CD4-positive, alpha-beta T cell (primary cell): Measurements from ENCODE around the gene CSNK1E. TPM values are rescaled to one million over a fixed set of nuclear protein-coding genes. Genes with fewer than 3 reads are reported as not detected.
A peak's percentile ranks its signal among the peaks of the same experiment; 100 is the strongest.

ENCODE experiments used
- ATAC-seq: fragments of 200-7000 bp; cut with Tn5 transposase; one replicate; pipeline ENCODE4 v1.10.0; 2022; ENCODE audit warnings: mild to moderate bottlenecking; ENCODE audit not compliant: poor library complexity
- CTCF ChIA-PET: fragments of 350-600 bp; sonication (Branson Sonifier 250); formaldehyde crosslinking; loops from one replicate; lab custom pipeline; 2021; ENCODE audit warnings: antibody characterized with exemption, inconsistent platforms; lab: Charles Lee
- POLR2A ChIA-PET: fragments of 350-600 bp; sonication (Branson Sonifier 250); formaldehyde crosslinking; loops from one replicate; lab custom pipeline; 2021; ENCODE audit warnings: antibody characterized with exemption, inconsistent platforms; lab: Charles Lee
- DNase-seq, 14 experiments: peaks; one replicate each; pipeline ENCODE4 v3.0.0-alpha.2; 2013 to 2020; ENCODE audit warnings: mixed read lengths in 2 of 14
- H3K27ac ChIP-seq, 2 donors: one replicate each; pipeline versions ENCODE4 v1.5.1 to v1.7.0; 2013; ENCODE audit warnings: low read length in 2 of 2, low read depth in 1 of 2, mild to moderate bottlenecking in 1 of 2
- H3K27me3 ChIP-seq, 2 experiments: 1 replicate in 1 of 2; 2 replicates in 1 of 2; pipeline versions ENCODE4 v1.6.1 to v1.7.0; 2013; ENCODE audit warnings: low read length in 2 of 2, control low read depth in 1 of 2, mild to moderate bottlenecking in 1 of 2, moderate library complexity in 1 of 2; ENCODE audit not compliant: insufficient read depth in 2 of 2, control insufficient read depth in 1 of 2
- H3K36me3 ChIP-seq: one replicate; pipeline ENCODE4 v1.6.1; 2013; ENCODE audit warnings: low read length, control low read depth; ENCODE audit not compliant: insufficient read depth
- H3K4me1 ChIP-seq: one replicate; pipeline ENCODE4 v1.6.1; 2013; ENCODE audit warnings: low read length, control low read depth; ENCODE audit not compliant: insufficient read depth
- H3K4me3 ChIP-seq: one replicate; pipeline ENCODE4 v1.5.1; 2013; ENCODE audit warnings: mild to moderate bottlenecking, low read length, moderate library complexity
- H3K9me3 ChIP-seq, 2 experiments: 1 replicate in 1 of 2; 2 replicates in 1 of 2; pipeline versions ENCODE4 v1.6.1 to v1.7.0; 2013; ENCODE audit warnings: low read length in 2 of 2, mild to moderate bottlenecking in 2 of 2, control low read depth in 1 of 2, moderate library complexity in 1 of 2; ENCODE audit not compliant: control insufficient read depth in 1 of 2, insufficient read depth in 1 of 2
- H3K27ac Mint-ChIP-seq: one replicate; pipeline ENCODE4 v1.8.0; 2020; ENCODE audit warnings: mixed read lengths
- H3K27me3 Mint-ChIP-seq: one replicate; pipeline ENCODE4 v1.8.0; 2021; ENCODE audit warnings: mixed read lengths
- H3K36me3 Mint-ChIP-seq: one replicate; pipeline ENCODE4 v1.8.0; 2021; ENCODE audit warnings: low read depth, mixed read lengths
- H3K4me1 Mint-ChIP-seq: one replicate; pipeline ENCODE4 v1.8.0; 2021; ENCODE audit warnings: low read depth, mixed read lengths
- H3K4me3 Mint-ChIP-seq: one replicate; pipeline ENCODE4 v1.8.0; 2020; ENCODE audit warnings: mild to moderate bottlenecking, mixed read lengths
- H3K9me3 Mint-ChIP-seq: one replicate; pipeline ENCODE4 v1.8.0; 2020; ENCODE audit warnings: mixed read lengths
- intact Hi-C, 2 experiments: fragments of 100-400 bp; cut with DNase I in 1 of 2; cut with micrococcal nuclease in 1 of 2; formaldehyde crosslinking; loops; one replicate each; pipeline versions ENCODE4 v1.15.1 to v1.9.0; 2023 to 2025; cut with DNase I, micrococcal nuclease
- total RNA-seq, 174 experiments: library from RNA in 2 of 174; stranded (reverse) in 2 of 174; gene quantifications; one replicate each; pipeline ENCODE4 v1.2.3 and lab custom pipeline; 2021 to 2026
- TF ChIP-seq, protein P1 (sequence below): fragments of 200-600 bp; IDR thresholded peaks from one replicate; pipeline ENCODE4 v1.8.0; 2022; ENCODE audit warnings: antibody characterized with exemption, mild to moderate bottlenecking

CSNK1E gene
- total RNA-seq, 2 experiments from 2014 or later, result 208 to 217 TPM

DNA sequence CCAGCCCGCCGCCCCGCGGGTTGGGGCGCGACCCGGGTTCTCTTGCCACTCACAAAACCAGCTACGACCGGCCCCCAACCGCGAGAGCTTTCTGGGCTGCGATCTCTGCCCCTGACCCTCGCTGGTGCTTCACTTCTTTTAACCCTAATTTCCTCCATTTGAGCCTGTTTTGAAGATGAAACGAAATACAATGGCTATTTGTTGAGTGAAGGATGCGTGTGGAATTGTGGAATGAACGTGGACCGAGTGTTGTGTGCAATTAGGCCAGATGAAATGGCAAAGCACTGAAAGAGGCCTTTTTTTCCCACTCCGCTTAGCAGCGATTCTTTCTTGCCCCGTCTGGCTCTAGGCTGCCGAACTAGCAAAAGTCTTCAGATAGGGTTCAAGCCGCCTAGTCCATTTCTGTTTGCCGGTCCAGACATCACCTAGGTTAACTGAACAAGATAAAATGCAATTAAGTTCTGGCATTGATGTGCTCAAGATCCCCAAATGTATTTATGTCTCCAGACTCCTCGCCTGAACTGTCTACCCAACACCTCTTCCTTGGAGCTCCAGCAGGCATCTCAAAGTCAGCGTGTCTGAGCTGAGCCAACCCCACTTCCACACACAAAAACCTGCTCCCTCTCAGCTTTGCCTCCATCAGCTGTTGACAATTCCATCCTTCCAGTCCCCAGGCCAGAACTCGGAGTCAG lies 44.0 kb downstream of the CSNK1E start:
- H3K4me3 Mint-ChIP-seq, result peak overlapping the region; percentile 95
- POLR2A ChIA-PET, result interaction anchor here (0.7 to 1.4 kb wide), 2 partner anchors 45 to 128 kb away, joined by 3 read pairs; no protein-coding TSS in a partner anchor

DNA sequence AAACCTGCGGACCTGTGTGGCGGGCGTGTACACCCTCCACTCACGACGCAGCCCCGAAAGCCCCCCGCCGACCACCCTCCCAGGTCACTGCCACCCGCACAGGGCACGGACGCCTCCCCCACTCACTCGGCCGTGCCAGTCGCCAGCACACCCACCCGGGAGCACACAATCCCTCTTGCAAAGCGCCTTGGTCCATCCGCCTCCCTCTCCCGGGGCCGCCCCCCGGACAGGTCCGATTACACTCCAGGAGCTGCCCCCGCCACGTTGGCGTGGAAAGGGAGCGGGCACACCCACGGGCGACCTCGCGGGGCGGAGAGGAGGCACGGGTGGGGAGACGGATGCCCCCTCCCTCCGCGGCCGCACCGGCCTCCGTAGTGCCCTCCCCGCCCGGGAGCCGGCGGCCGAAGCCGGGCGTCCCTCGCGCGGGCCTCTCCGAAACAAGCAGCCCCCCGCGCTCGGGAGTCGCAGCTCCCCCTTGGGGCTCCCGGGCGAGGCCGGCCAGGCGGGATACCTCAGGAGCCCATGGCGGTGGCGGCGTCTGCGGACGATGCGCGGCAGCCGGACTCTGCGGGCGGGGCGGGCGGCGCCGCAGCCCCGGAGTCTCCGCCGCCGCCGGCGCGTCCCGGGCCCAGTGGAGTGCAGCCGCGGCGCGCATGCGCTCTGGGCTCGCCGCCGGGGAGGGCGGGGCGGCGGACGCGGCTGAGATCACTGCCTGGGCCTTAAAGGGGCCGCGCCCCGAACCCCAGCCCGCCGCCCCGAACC lies 44.7 kb downstream of the CSNK1E start, which contains the start of gene TMEM184B:
TSS of gene TMEM184B (minus strand) at position 638 of the 762 bp plus-strand sequence. CDS start 25,049 bp downstream, outside the sequence.
- Histone ChIP-seq H3K27me3 (no peaks in the 10 kb centered on the region), H3K4me3 (peak within 1 kb of the TSS; percentile 89), H3K36me3 (peaks cover 2% of the 10 kb centered on the region), H3K4me1 (peaks cover 50% of the 10 kb centered on the region), H3K9me3 (no peaks in the 10 kb centered on the region), H3K27ac (peak within 1 kb of the TSS; percentile 77 to 90)
- TF ChIP-seq, protein P1, sequence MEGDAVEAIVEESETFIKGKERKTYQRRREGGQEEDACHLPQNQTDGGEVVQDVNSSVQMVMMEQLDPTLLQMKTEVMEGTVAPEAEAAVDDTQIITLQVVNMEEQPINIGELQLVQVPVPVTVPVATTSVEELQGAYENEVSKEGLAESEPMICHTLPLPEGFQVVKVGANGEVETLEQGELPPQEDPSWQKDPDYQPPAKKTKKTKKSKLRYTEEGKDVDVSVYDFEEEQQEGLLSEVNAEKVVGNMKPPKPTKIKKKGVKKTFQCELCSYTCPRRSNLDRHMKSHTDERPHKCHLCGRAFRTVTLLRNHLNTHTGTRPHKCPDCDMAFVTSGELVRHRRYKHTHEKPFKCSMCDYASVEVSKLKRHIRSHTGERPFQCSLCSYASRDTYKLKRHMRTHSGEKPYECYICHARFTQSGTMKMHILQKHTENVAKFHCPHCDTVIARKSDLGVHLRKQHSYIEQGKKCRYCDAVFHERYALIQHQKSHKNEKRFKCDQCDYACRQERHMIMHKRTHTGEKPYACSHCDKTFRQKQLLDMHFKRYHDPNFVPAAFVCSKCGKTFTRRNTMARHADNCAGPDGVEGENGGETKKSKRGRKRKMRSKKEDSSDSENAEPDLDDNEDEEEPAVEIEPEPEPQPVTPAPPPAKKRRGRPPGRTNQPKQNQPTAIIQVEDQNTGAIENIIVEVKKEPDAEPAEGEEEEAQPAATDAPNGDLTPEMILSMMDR, result no peak
- H3K36me3 Mint-ChIP-seq, result peaks cover 9% of the 10 kb centered on the region
- no peaks in the 10 kb centered on the region for H3K9me3 Mint-ChIP-seq
- H3K27me3 Mint-ChIP-seq, result no peaks in the 10 kb centered on the region
- H3K4me3 Mint-ChIP-seq, result peak within 1 kb of the TSS; percentile 95
- DNase-seq (peak; percentile 65 to 95 (median 80)), ATAC-seq (peak; percentile 93)
- ChIA-PET CTCF (no interaction called here), POLR2A (interaction anchor here (0.9 to 1.4 kb wide), 2 partner anchors 45 to 70 kb away, joined by 3 read pairs; no protein-coding TSS in a partner anchor)
- intact Hi-C loops, result loop anchor here (1.0 to 10.0 kb wide), 5 partner anchors 44 to 382 kb away; partner anchors contain the start of genes CSNK1E (in 2 of the 2), PLA2G6 (in 2 of the 2), CBY1 (in 1 of the 2) and FAM227A (in 1 of the 2)
- peaks cover 55% of the 10 kb centered on the region for H3K4me1 Mint-ChIP-seq
- H3K27ac Mint-ChIP-seq, result peak within 1 kb of the TSS; percentile 95

More for the DNA sequence above, 44.0 kb downstream of the CSNK1E start:
- intact Hi-C loops, result loop anchor here (1.0 to 10.0 kb wide), 5 partner anchors 44 to 382 kb away; partner anchors contain the start of genes CSNK1E (in 2 of the 2), PLA2G6 (in 2 of the 2), CBY1 (in 1 of the 2) and FAM227A (in 1 of the 2)
- H3K36me3 ChIP-seq, result peaks cover 2% of the 10 kb centered on the region
- TF ChIP-seq, protein P1, result no peak
- H3K9me3 ChIP-seq, result no peaks in the 10 kb centered on the region
- peak overlapping the region; percentile 95 for H3K27ac Mint-ChIP-seq
- H3K9me3 Mint-ChIP-seq, result no peaks in the 10 kb centered on the region
- H3K4me3 ChIP-seq, result peak overlapping the region; percentile 89
- H3K27ac ChIP-seq, result peak overlapping the region; percentile 68 to 90
- DNase-seq (peak in 1 of 14 experiments; percentile 14), ATAC-seq (peak; percentile 8)
- CTCF ChIA-PET, result no interaction called here
- H3K4me1 Mint-ChIP-seq, result peaks cover 50% of the 10 kb centered on the region
- no peaks in the 10 kb centered on the region for H3K27me3 Mint-ChIP-seq
- peaks cover 46% of the 10 kb centered on the region for H3K4me1 ChIP-seq
- H3K27me3 ChIP-seq, result no peaks in the 10 kb centered on the region
- H3K36me3 Mint-ChIP-seq, result peaks cover 9% of the 10 kb centered on the region

DNA sequence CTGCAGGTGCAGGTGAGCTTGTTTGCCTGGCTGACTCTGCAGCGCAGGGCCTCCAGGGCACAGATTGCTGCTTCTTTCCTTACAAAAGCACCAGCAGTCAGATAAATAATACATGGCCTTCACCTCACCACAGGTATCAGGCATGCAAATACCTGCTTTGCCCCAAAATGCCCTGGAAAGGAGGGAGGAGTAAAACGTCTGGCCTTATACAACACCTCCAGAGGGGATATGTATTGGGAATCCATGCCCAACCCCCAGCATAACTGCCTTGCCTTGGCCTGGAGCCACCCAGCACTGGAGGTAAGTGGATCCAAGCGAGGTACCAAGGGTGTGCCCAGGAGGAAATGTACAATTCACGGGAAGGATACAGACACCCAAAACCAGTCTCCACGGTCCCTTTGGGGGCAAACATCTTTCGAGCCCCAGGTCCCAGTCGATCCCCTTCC lies 45.3 kb downstream of the CSNK1E start:
- TF ChIP-seq, protein P1, result no peak
- ChIA-PET POLR2A (interaction anchor here (0.6 to 1.4 kb wide), 3 partner anchors 46 to 87 kb away, joined by 3 read pairs; no protein-coding TSS in a partner anchor), CTCF (interaction anchor here (0.6 kb wide), 1 partner anchor 33 kb away, joined by 3 read pairs; no protein-coding TSS in a partner anchor)
- Mint-ChIP-seq H3K27ac (peak overlapping the region; percentile 93), H3K4me3 (peak overlapping the region; percentile 89), H3K4me1 (peaks cover 61% of the 10 kb centered on the region), H3K36me3 (peaks cover 9% of the 10 kb centered on the region), H3K9me3 (no peaks in the 10 kb centered on the region), H3K27me3 (no peaks in the 10 kb centered on the region)
- H3K9me3 ChIP-seq, result no peaks in the 10 kb centered on the region
- H3K36me3 ChIP-seq, result peaks cover 2% of the 10 kb centered on the region
- peak overlapping the region; percentile 89 for H3K4me3 ChIP-seq
- H3K27ac ChIP-seq, result peak overlapping the region in 1 of 2 donors; percentile 77
- intact Hi-C loops, result loop anchor here (2.0 to 10.0 kb wide), 4 partner anchors 45 to 383 kb away; partner anchors contain the start of genes PLA2G6 (in 2 of the 2), CBY1 (in 1 of the 2), CSNK1E (in 1 of the 2) and FAM227A (in 1 of the 2)
- peaks cover 56% of the 10 kb centered on the region for H3K4me1 ChIP-seq
- ATAC-seq, result peak; percentile 5
- DNase-seq, result peak in 4 of 14 experiments; percentile 17 to 40 (median 27)
- H3K27me3 ChIP-seq, result no peaks in the 10 kb centered on the region
